ENCODE results near the gene STARD3NL. TPM values are rescaled to one million over a fixed set of nuclear protein-coding genes. Genes with fewer than 3 reads are reported as not detected.

The STARD3NL gene
- polyA plus RNA-seq, 4 donors: 29.5 to 39.4 (median 35.2) TPM

DNA sequence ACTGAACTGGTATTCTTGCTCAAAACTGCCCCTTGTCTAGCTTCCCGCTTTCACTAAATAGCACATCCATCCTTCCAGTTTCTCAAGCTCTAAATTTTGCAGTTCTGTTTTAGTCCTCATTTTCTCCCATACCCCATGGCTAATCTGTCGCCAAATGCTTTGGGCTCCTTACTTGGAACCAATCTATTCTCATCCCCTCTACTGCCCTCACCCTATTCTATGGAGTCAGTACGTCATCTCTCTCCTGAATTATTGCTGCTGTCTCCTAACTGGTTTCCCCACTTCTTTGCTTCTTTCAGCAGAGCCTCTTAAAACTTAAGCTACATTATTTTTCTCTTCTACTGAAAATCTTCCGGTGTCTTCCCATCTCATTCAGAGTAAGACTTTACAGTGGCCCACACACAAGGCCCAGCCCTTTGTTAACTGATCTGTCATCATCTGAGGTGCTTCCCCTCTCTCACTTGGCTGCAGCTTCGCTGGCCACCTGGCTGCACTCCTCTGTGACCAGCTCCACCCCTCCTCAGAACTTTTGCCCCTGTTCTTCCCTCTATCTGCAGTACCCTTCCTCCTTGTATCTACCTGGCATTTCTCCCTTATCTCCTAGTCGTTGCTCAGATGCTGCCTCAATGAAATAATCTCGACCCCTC is 9.9 kb downstream of the STARD3NL start:
- 68 to 71% (median 70%) methylated on average over 7 of the region's 7 CpGs for WGBS, 3 donors
- H3K27me3 ChIP-seq (ENCODE audit: control insufficient read depth in 3 of 3, insufficient read depth in 3 of 3, low read length in 3 of 3): no peaks in the 10 kb centered on the region
- FAIRE-seq (no peak), DNase-seq (no peak)
- no peaks in the 10 kb centered on the region for H3K9me3 ChIP-seq (ENCODE audit: control insufficient read depth in 2 of 2, insufficient read depth in 1 of 2, low read depth in 1 of 2, low read length in 1 of 2)
- peaks cover 0 to 5% (median 4%) of the 10 kb centered on the region in 3 donors for H3K4me1 ChIP-seq (ENCODE audit: control insufficient read depth in 3 of 3, insufficient read depth in 2 of 3, low read depth in 1 of 3, low read length in 2 of 3)
- no peak overlapping the region for H3K4me3 ChIP-seq (ENCODE audit: low read depth in 1 of 3, low read length in 3 of 3)
- H3K36me3 ChIP-seq (ENCODE audit: control insufficient read depth in 3 of 3, insufficient read depth in 2 of 3, low read depth in 1 of 3, low read length in 3 of 3): peaks cover 0 to 2% (median 0%) of the 10 kb centered on the region in 3 donors
- H3K27ac ChIP-seq (ENCODE audit: low read depth in 1 of 3, low read length in 2 of 3): no peak overlapping the region

DNA sequence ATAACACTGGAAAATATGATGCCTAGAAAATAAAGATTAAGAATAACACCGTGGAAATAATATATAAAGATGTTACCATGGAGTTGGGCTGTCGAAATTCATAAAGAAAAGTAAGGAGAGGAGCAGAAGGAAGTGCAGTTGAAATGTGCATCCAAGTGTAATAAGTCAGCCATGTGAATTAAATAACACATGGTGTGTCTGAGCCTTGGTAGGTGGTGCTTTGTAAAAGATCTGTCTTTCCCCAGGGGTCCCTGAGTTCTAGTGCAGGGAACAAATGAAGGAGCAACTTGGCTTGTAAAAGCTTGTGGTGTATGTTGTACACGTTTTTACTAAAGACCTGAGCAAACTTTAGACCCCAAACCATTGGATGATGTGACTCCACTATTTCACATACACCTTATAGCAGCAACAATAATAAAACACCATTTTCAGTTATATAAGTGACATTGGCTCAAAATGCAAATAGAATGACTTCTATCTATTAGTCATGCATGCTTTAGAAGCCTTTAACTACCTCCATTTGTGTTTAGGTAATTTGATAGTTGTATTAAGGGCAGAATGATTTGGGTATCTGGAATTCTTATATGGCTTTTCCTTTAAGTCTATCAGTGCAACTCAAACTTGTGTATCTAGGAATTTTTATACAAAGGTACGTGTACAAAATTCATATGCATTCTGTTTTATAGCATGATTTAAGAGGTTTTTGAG is 11.3 kb downstream of the STARD3NL start:
- Histone ChIP-seq H3K9me3 (ENCODE audit: control insufficient read depth in 2 of 2, insufficient read depth in 1 of 2, low read depth in 1 of 2, low read length in 1 of 2) (no peaks in the 10 kb centered on the region), H3K4me1 (ENCODE audit: control insufficient read depth in 3 of 3, insufficient read depth in 2 of 3, low read depth in 1 of 3, low read length in 2 of 3) (peaks cover 0 to 5% (median 4%) of the 10 kb centered on the region in 3 donors), H3K27ac (ENCODE audit: low read depth in 1 of 3, low read length in 2 of 3) (no peak overlapping the region), H3K27me3 (ENCODE audit: control insufficient read depth in 3 of 3, insufficient read depth in 3 of 3, low read length in 3 of 3) (no peaks in the 10 kb centered on the region), H3K36me3 (ENCODE audit: control insufficient read depth in 3 of 3, insufficient read depth in 2 of 3, low read depth in 1 of 3, low read length in 3 of 3) (no peaks in the 10 kb centered on the region), H3K4me3 (ENCODE audit: low read depth in 1 of 3, low read length in 3 of 3) (no peak overlapping the region)
- WGBS, 3 donors: 78 to 87% (median 80%) methylated on average over 4 of the region's 4 CpGs
- DNase-seq (no peak), FAIRE-seq (no peak)

DNA sequence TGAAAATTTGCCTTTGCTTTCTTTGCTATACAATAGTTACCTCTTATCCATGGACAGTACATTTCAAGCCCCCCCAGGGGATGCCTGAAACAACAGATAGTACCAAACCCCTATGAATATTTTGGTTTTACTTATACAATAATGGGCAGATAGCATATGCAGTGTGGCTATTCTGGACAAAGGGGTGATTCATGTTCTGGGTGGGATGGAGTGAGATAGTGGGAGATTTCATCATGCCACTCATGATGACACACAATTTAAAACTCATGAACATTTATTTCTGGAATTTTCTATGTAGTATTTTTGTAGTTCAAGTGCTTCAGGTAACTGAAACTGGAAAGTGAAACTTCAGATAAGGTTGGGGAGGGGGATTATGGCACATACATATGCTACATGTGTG is 12.0 kb downstream of the STARD3NL start:
- H3K27me3 ChIP-seq (ENCODE audit: control insufficient read depth in 3 of 3, insufficient read depth in 3 of 3, low read length in 3 of 3): no peaks in the 10 kb centered on the region
- H3K9me3 ChIP-seq (ENCODE audit: control insufficient read depth in 2 of 2, insufficient read depth in 1 of 2, low read depth in 1 of 2, low read length in 1 of 2): no peaks in the 10 kb centered on the region
- no peak for DNase-seq
- no peak for FAIRE-seq
- peaks cover 0 to 4% (median 4%) of the 10 kb centered on the region in 3 donors for H3K4me1 ChIP-seq (ENCODE audit: control insufficient read depth in 3 of 3, insufficient read depth in 2 of 3, low read depth in 1 of 3, low read length in 2 of 3)
- H3K36me3 ChIP-seq (ENCODE audit: control insufficient read depth in 3 of 3, insufficient read depth in 2 of 3, low read depth in 1 of 3, low read length in 3 of 3): no peaks in the 10 kb centered on the region
- H3K27ac ChIP-seq (ENCODE audit: low read depth in 1 of 3, low read length in 2 of 3): no peak overlapping the region
- H3K4me3 ChIP-seq (ENCODE audit: low read depth in 1 of 3, low read length in 3 of 3): no peak overlapping the region

DNA sequence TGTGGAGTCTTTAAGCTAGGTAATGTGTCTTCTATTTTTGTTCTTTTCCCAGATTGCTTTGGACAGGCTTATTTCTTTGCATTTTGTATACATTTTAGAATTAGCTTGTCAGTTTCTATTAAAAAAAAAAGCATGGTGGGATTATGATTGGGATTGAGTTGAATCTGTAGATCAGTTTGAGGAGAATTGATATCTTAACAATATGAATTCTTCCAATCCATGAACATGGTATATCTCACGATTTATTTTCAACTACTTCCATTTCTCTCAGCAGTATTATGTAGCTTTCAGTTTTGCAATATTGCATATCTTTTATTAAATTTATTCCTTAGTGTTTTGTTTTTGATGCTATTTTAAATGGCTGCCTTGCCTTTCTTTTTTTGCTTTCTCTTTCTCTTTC is 13.7 kb downstream of the STARD3NL start:
- 94 to 100% (median 96%) methylated on average over 1 of the region's 1 CpG for WGBS, 3 donors
- FAIRE-seq (no peak), DNase-seq (no peak)
- Histone ChIP-seq H3K9me3 (ENCODE audit: control insufficient read depth in 2 of 2, insufficient read depth in 1 of 2, low read depth in 1 of 2, low read length in 1 of 2) (no peaks in the 10 kb centered on the region), H3K4me1 (ENCODE audit: control insufficient read depth in 3 of 3, insufficient read depth in 2 of 3, low read depth in 1 of 3, low read length in 2 of 3) (no peaks in the 10 kb centered on the region), H3K36me3 (ENCODE audit: control insufficient read depth in 3 of 3, insufficient read depth in 2 of 3, low read depth in 1 of 3, low read length in 3 of 3) (no peaks in the 10 kb centered on the region), H3K4me3 (ENCODE audit: low read depth in 1 of 3, low read length in 3 of 3) (no peak overlapping the region), H3K27ac (ENCODE audit: low read depth in 1 of 3, low read length in 2 of 3) (no peak overlapping the region), H3K27me3 (ENCODE audit: control insufficient read depth in 3 of 3, insufficient read depth in 3 of 3, low read length in 3 of 3) (no peaks in the 10 kb centered on the region)

DNA sequence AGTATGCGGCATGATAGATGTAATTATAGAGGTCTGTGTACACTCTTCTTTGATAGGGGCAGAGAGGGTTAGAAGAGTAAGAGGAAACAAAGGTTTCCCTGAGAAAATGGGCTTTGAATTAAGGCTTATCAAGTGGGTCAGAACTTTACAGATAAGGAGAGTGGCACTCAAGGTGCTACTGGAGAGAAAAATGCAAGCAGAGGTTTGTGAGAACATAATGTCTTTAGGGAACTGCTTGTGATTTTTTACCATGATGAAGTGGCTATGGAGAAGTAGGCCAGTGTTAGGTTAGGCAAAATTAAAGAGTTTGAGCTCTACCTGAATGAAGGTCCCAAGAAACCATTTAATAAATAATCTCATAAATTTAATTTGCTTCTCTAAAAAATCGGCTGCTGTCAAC is 14.3 kb downstream of the STARD3NL start:
- no peaks in the 10 kb centered on the region for H3K27me3 ChIP-seq (ENCODE audit: control insufficient read depth in 3 of 3, insufficient read depth in 3 of 3, low read length in 3 of 3)
- no peak for FAIRE-seq
- H3K4me3 ChIP-seq (ENCODE audit: low read depth in 1 of 3, low read length in 3 of 3): no peak overlapping the region
- H3K4me1 ChIP-seq (ENCODE audit: control insufficient read depth in 3 of 3, insufficient read depth in 2 of 3, low read depth in 1 of 3, low read length in 2 of 3): no peaks in the 10 kb centered on the region
- H3K27ac ChIP-seq (ENCODE audit: low read depth in 1 of 3, low read length in 2 of 3): no peak overlapping the region
- DNase-seq: no peak
- WGBS, 3 donors: 91 to 96% (median 95%) methylated on average over 2 of the region's 2 CpGs
- no peaks in the 10 kb centered on the region for H3K36me3 ChIP-seq (ENCODE audit: control insufficient read depth in 3 of 3, insufficient read depth in 2 of 3, low read depth in 1 of 3, low read length in 3 of 3)
- no peaks in the 10 kb centered on the region for H3K9me3 ChIP-seq (ENCODE audit: control insufficient read depth in 2 of 2, insufficient read depth in 1 of 2, low read depth in 1 of 2, low read length in 1 of 2)

DNA sequence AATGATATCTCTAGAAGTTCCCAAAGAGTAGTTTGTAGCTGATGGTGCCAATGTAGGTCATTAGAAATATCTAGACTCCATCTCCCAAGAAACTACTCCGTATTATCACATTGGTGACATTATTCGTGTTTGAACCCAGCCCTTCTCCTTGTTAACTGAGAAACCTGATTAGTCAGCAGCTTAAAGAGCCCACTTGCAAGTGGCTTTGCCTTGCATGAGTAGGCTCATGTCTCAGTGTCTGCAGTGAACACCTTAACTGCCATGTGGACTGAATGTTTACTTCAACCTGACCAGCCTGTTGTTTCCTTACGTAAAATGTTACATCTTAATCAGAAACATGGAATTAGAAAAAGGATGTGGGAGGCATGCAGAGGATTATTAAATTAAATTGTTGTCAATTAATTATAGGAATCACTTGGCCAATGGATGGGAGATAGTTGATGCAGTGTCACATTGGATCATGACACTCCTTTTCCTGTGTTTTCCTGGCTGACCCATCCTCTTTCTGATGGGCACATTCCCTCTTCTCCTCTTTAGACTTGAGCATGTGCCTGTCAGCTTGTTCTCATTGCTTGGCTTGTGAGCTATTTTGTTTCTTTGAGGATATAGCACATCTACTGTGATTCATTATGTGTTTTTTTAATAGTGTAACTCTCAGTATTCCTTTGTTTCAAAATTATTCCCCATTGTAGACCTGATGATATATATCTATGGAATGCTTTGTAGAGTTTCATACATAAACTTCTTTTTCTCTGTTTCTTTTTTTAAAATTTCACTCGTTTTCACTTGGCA is 18.0 kb downstream of the STARD3NL start:
- no peak overlapping the region for H3K27ac ChIP-seq (ENCODE audit: low read depth in 1 of 3, low read length in 2 of 3)
- WGBS, 3 donors: 81 to 90% (median 89%) methylated on average over 4 of the region's 4 CpGs

DNA sequence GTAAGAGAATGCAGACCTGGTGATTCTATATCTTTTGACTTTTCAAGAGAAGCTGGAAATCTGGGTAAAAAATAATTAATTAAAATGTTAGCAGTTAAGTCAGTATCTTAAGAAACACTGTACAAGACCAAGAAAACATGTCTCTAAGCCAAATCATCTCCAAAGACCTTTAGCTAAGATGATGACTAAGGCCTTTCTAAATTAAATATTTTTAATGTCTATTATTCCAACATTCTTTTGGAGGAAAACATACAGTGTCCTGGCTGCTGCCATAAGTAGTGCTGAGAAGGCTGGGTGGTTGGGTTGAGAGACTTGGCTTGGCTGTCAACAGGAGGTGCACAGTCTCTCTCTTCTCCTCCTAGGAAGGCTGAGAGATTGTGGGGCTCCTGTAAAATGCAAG is 20.3 kb downstream of the STARD3NL start:
- DNase-seq: no peak
- no peak for FAIRE-seq
- no peaks in the 10 kb centered on the region for H3K9me3 ChIP-seq (ENCODE audit: control insufficient read depth in 2 of 2, insufficient read depth in 1 of 2, low read depth in 1 of 2, low read length in 1 of 2)
- H3K27ac ChIP-seq (ENCODE audit: low read depth in 1 of 3, low read length in 2 of 3): no peak overlapping the region
- no peak overlapping the region for H3K4me3 ChIP-seq (ENCODE audit: low read depth in 1 of 3, low read length in 3 of 3)
- no peaks in the 10 kb centered on the region for H3K27me3 ChIP-seq (ENCODE audit: control insufficient read depth in 3 of 3, insufficient read depth in 3 of 3, low read length in 3 of 3)
- no peaks in the 10 kb centered on the region for H3K4me1 ChIP-seq (ENCODE audit: control insufficient read depth in 3 of 3, insufficient read depth in 2 of 3, low read depth in 1 of 3, low read length in 2 of 3)
- peaks cover 0 to 6% (median 2%) of the 10 kb centered on the region in 3 donors for H3K36me3 ChIP-seq (ENCODE audit: control insufficient read depth in 3 of 3, insufficient read depth in 2 of 3, low read depth in 1 of 3, low read length in 3 of 3)

More for the DNA sequence above, 18.0 kb downstream of the STARD3NL start:
- H3K4me3 ChIP-seq (ENCODE audit: low read depth in 1 of 3, low read length in 3 of 3): no peak overlapping the region
- no peaks in the 10 kb centered on the region for H3K9me3 ChIP-seq (ENCODE audit: control insufficient read depth in 2 of 2, insufficient read depth in 1 of 2, low read depth in 1 of 2, low read length in 1 of 2)
- H3K36me3 ChIP-seq (ENCODE audit: control insufficient read depth in 3 of 3, insufficient read depth in 2 of 3, low read depth in 1 of 3, low read length in 3 of 3): peaks cover 0 to 2% (median 0%) of the 10 kb centered on the region in 3 donors
- no peaks in the 10 kb centered on the region for H3K27me3 ChIP-seq (ENCODE audit: control insufficient read depth in 3 of 3, insufficient read depth in 3 of 3, low read length in 3 of 3)
- DNase-seq: no peak
- FAIRE-seq: no peak
- no peaks in the 10 kb centered on the region for H3K4me1 ChIP-seq (ENCODE audit: control insufficient read depth in 3 of 3, insufficient read depth in 2 of 3, low read depth in 1 of 3, low read length in 2 of 3)

DNA sequence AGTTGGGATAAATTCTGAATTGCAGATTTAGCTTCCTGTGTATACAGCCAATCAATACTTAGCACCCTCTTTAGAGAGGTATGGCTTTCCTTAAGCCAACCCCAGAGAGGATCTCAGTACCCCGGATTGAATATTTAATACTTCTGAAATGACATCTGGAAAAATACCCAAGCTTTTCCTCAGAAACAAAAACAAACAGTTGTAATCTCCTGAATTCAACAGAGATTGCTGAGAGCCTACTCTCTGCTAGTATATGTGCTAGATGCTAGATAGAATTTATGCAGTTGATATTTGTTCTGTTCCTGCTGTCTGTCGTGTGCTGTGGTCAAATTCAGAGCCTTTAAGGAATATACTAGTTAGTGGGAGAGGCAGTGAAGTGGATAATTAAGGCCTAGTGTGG is 21.1 kb downstream of the STARD3NL start:
- 67 to 75% (median 73%) methylated on average over 2 of the region's 2 CpGs for WGBS, 3 donors
- no peak for FAIRE-seq

More for the DNA sequence above, 21.1 kb downstream of the STARD3NL start:
- Histone ChIP-seq H3K9me3 (ENCODE audit: control insufficient read depth in 2 of 2, insufficient read depth in 1 of 2, low read depth in 1 of 2, low read length in 1 of 2) (no peaks in the 10 kb centered on the region), H3K36me3 (ENCODE audit: control insufficient read depth in 3 of 3, insufficient read depth in 2 of 3, low read depth in 1 of 3, low read length in 3 of 3) (peaks cover 0 to 6% (median 2%) of the 10 kb centered on the region in 3 donors), H3K4me3 (ENCODE audit: low read depth in 1 of 3, low read length in 3 of 3) (no peak overlapping the region), H3K27ac (ENCODE audit: low read depth in 1 of 3, low read length in 2 of 3) (no peak overlapping the region), H3K27me3 (ENCODE audit: control insufficient read depth in 3 of 3, insufficient read depth in 3 of 3, low read length in 3 of 3) (no peaks in the 10 kb centered on the region), H3K4me1 (ENCODE audit: control insufficient read depth in 3 of 3, insufficient read depth in 2 of 3, low read depth in 1 of 3, low read length in 2 of 3) (no peaks in the 10 kb centered on the region)
- no peak for DNase-seq

Measured in small intestine (tissue), 7 donors.